Urinary bladder (tissue), 4 donors: Measurements from ENCODE around the gene CNTN4. TPM values are rescaled to one million over a fixed set of nuclear protein-coding genes. Genes with fewer than 3 reads are reported as not detected.

ENCODE experiments used
- DNase-seq: peaks from one replicate; pipeline ENCODE4 v3.0.0-alpha.2; 2015; ENCODE audit errors: extremely low spot score
- H3K27ac ChIP-seq: one replicate; pipeline ENCODE4 v1.5.1; 2013; ENCODE audit warnings: low read depth, mild to moderate bottlenecking, moderate library complexity
- H3K36me3 ChIP-seq: one replicate; pipeline ENCODE4 v1.6.1; 2013; ENCODE audit warnings: mild to moderate bottlenecking, moderate library complexity; ENCODE audit not compliant: insufficient read depth
- H3K4me1 ChIP-seq: one replicate; pipeline ENCODE4 v1.6.1; 2013; ENCODE audit warnings: mild to moderate bottlenecking, moderate library complexity; ENCODE audit not compliant: insufficient read depth
- H3K4me3 ChIP-seq: one replicate; pipeline ENCODE4 v1.5.1; 2013; ENCODE audit warnings: low read depth, low read length
- WGBS: extraction: QIAGEN DNeasy Blood & Tissue Kit; methylation state at CpG from one replicate; pipeline ENCODE4 v1.1.7; 2013; 5-methylcytosine and 5-hydroxymethylcytosine counted together
- polyA plus RNA-seq: library from polyadenylated mRNA; stranded (reverse); fragments of 200-250 nt; gene quantifications from one replicate; pipeline ENCODE4 v1.2.3, GENCODE V29; 2013
- total RNA-seq: library from RNA; depleted of rRNA; stranded (reverse); fragments of >200 nt; gene quantifications from one replicate; pipeline ENCODE4 v1.2.3, GENCODE V29; 2014
- donor health status: healthy with polysubstance abuse.
- donor health status: healthy.

The CNTN4 gene
- total and polyA plus RNA-seq, 2 donors, result 7.2 to 56.6 TPM

- Histone ChIP-seq H3K36me3 (no peaks in the 10 kb centered on the region), H3K27ac (no peak overlapping the region), H3K4me1 (no peaks in the 10 kb centered on the region), H3K4me3 (no peak overlapping the region)
- WGBS, result 86% methylated on average over 4 of the region's 4 CpGs
- no peak for DNase-seq
Observed at GRCh38 chr3:2172561-2173171, 74.0 kb downstream of the CNTN4 start.

DNA sequence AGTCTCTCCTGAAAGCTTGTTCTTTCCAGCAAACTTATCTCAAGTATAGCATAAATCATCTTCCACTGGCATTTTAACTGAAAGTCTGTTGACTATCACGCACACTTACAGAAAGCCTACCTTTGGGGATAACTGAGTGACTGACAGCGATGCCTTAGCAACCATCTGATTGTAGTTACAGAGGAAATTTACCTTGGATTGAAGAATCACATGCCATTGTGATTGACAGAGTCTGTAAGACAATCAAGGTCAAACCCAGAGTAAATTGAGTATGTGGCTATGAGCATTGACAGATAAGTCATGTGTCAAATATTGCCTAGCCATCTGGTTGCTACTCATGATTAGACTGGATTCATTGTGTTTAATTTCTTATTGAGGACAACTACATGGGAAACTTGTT, 82.0 kb downstream of the CNTN4 start:
- H3K36me3 ChIP-seq, result no peaks in the 10 kb centered on the region
- DNase-seq, result no peak
- no peak overlapping the region for H3K27ac ChIP-seq
- WGBS, result 77% methylated on average over 2 of the region's 2 CpGs
- no peaks in the 10 kb centered on the region for H3K4me1 ChIP-seq
- H3K4me3 ChIP-seq, result no peak overlapping the region

- Histone ChIP-seq H3K36me3 (no peaks in the 10 kb centered on the region), H3K27ac (no peak overlapping the region), H3K4me3 (no peak overlapping the region), H3K4me1 (no peaks in the 10 kb centered on the region)
- 86% methylated on average over 3 of the region's 3 CpGs for WGBS
- DNase-seq, result no peak
Observed at GRCh38 chr3:2198776-2199279, 100.2 kb downstream of the CNTN4 start.

- H3K4me3 ChIP-seq, result no peak overlapping the region
- no peaks in the 10 kb centered on the region for H3K4me1 ChIP-seq
- no peak overlapping the region for H3K27ac ChIP-seq
- WGBS, result 95% methylated on average over 1 of the region's 1 CpG
- no peak for DNase-seq
- H3K36me3 ChIP-seq, result no peaks in the 10 kb centered on the region
Observed at GRCh38 chr3:2204054-2204453, 105.4 kb downstream of the CNTN4 start.

- H3K4me1 ChIP-seq, result no peaks in the 10 kb centered on the region
- no peak for DNase-seq
- H3K36me3 ChIP-seq, result no peaks in the 10 kb centered on the region
- H3K27ac ChIP-seq, result no peak overlapping the region
- no peak overlapping the region for H3K4me3 ChIP-seq
- 68% methylated on average over 2 of the region's 2 CpGs for WGBS
Observed at GRCh38 chr3:2205692-2206091, 107.0 kb downstream of the CNTN4 start.

- 96% methylated on average over 4 of the region's 4 CpGs for WGBS
- no peaks in the 10 kb centered on the region for H3K36me3 ChIP-seq
- no peak overlapping the region for H3K4me3 ChIP-seq
- H3K4me1 ChIP-seq, result no peaks in the 10 kb centered on the region
- DNase-seq, result no peak
- no peak overlapping the region for H3K27ac ChIP-seq
Observed at GRCh38 chr3:2206536-2206935, 107.9 kb downstream of the CNTN4 start.

DNA sequence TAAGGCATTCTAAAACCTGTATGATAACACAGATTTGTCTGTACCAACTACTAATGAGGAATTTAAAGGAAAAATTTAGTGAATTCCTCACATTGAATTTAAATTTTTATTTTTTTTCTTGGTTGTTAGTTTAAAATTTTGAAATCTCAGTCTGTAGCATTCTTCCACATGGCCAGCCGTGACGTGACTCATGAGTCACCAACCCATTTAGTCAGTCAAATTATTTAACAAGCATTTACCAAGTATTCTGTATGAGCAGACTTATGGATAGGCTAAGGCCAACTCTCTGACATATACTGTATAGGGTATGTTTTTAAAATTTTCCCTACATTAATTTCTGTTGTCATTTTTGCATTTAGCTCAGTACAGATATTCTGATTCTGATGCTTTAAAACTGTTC, 112.9 kb downstream of the CNTN4 start:
- H3K27ac ChIP-seq, result no peak overlapping the region
- DNase-seq, result no peak
- H3K4me1 ChIP-seq, result no peaks in the 10 kb centered on the region
- H3K4me3 ChIP-seq, result no peak overlapping the region
- no peaks in the 10 kb centered on the region for H3K36me3 ChIP-seq
- 85% methylated on average over 2 of the region's 2 CpGs for WGBS

- 88% methylated on average over 3 of the region's 3 CpGs for WGBS
- Histone ChIP-seq H3K4me3 (no peak overlapping the region), H3K4me1 (no peaks in the 10 kb centered on the region), H3K36me3 (no peaks in the 10 kb centered on the region), H3K27ac (no peak overlapping the region)
- no peak for DNase-seq
Observed at GRCh38 chr3:2212206-2212605, 113.5 kb downstream of the CNTN4 start.

DNA sequence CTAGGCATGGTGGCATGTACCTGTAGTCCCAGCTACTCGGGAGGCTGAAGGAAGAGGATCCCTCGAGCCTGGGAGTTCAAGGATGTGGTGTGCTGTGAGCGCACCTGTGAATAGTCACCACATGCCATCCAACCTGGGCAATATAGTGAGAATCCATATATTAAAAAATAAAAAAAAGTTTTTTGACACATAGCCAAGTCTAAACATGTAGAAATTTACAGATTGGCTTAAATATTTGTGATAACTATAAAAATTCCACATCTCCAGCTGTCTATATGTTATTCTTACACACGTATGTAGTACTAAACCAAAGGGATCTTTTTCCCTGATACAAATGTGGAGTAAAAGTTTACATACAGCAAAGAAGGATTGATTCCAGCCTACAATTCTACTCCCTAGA, 119.7 kb downstream of the CNTN4 start:
- no peaks in the 10 kb centered on the region for H3K36me3 ChIP-seq
- no peaks in the 10 kb centered on the region for H3K4me1 ChIP-seq
- 80% methylated on average over 4 of the region's 4 CpGs for WGBS

GRCh38 chr3:2218816-2219215, 120.2 kb downstream of the CNTN4 start:
- 34% methylated on average over 2 of the region's 2 CpGs for WGBS
- Histone ChIP-seq H3K27ac (no peak overlapping the region), H3K4me3 (no peak overlapping the region), H3K36me3 (no peaks in the 10 kb centered on the region), H3K4me1 (no peaks in the 10 kb centered on the region)
- DNase-seq, result no peak

More for the DNA sequence above, 119.7 kb downstream of the CNTN4 start:
- H3K27ac ChIP-seq, result no peak overlapping the region
- no peak for DNase-seq
- H3K4me3 ChIP-seq, result no peak overlapping the region

GRCh38 chr3:2236203-2236602, 137.5 kb downstream of the CNTN4 start:
- H3K4me1 ChIP-seq, result no peaks in the 10 kb centered on the region
- H3K36me3 ChIP-seq, result no peaks in the 10 kb centered on the region
- 70% methylated on average over 4 of the region's 4 CpGs for WGBS
- no peak for DNase-seq
- no peak overlapping the region for H3K4me3 ChIP-seq
- H3K27ac ChIP-seq, result no peak overlapping the region

DNA sequence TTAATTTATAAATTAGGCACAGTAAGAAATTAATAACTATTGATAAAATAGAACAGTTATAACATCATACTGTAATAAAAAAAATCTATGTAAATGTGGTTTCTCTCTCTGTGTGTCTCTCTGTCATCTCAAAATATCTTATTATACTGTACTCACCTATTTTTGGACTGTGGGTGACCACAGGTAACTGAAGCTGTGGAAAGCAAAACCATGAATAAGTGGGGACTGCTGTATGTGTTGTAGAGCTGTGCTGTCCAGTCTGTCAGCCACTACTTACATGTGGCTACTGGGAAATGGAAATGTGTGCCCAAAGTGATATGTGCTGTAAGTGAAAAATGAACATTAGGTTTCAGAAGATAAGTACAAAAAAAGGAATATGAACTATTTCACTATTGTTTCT, 145.5 kb downstream of the CNTN4 start:
- no peak for DNase-seq
- Histone ChIP-seq H3K36me3 (no peaks in the 10 kb centered on the region), H3K4me3 (no peak overlapping the region), H3K27ac (no peak overlapping the region), H3K4me1 (no peaks in the 10 kb centered on the region)

- no peaks in the 10 kb centered on the region for H3K36me3 ChIP-seq
- no peaks in the 10 kb centered on the region for H3K4me1 ChIP-seq
- WGBS, result 83% methylated on average over 6 of the region's 6 CpGs
- DNase-seq, result no peak
- H3K27ac ChIP-seq, result no peak overlapping the region
- H3K4me3 ChIP-seq, result no peak overlapping the region
Observed at GRCh38 chr3:2246873-2247648, 148.4 kb downstream of the CNTN4 start.

GRCh38 chr3:2247831-2248230, 149.2 kb downstream of the CNTN4 start:
- Histone ChIP-seq H3K36me3 (no peaks in the 10 kb centered on the region), H3K4me1 (no peaks in the 10 kb centered on the region), H3K27ac (no peak overlapping the region), H3K4me3 (no peak overlapping the region)
- DNase-seq, result no peak
- 75% methylated on average over 4 of the region's 4 CpGs for WGBS
